Keratinocyte (primary cell): ENCODE measurements around the gene ARHGAP1. TPM values are rescaled to one million over a fixed set of nuclear protein-coding genes. Genes with fewer than 3 reads are reported as not detected.

Experiments used
- DNase-seq: peaks from one replicate; pipeline ENCODE4 v3.0.0-alpha.2; 2011; ENCODE audit warnings: low read depth, missing footprints, low spot score
- FAIRE-seq: peaks from 2 replicates; lab custom pipeline; 2011; peaks lifted over from hg19 to GRCh38; lab: Jason Lieb, UNC
- H2AFZ ChIP-seq: 2 replicates; pipeline ENCODE4 v1.6.0; 2012; ENCODE audit warnings: low read length, control low read depth, inconsistent platforms; ENCODE audit not compliant: control insufficient read depth
- H3K27ac ChIP-seq: 2 replicates; pipeline ENCODE4 v1.5.1; 2011; ENCODE audit warnings: low read length; ENCODE audit not compliant: control insufficient read depth, insufficient read depth
- H3K27me3 ChIP-seq: 3 replicates; pipeline ENCODE4 v1.6.0; 2011; ENCODE audit warnings: low read length; ENCODE audit not compliant: control insufficient read depth, insufficient read depth; ENCODE audit errors: extremely low read depth
- H3K36me3 ChIP-seq, 2 experiments: 2 replicates in 1 of 2; 3 replicates in 1 of 2; pipeline ENCODE4 v1.5.1; 2011; ENCODE audit warnings: low read length in 2 of 2, mild to moderate bottlenecking in 1 of 2; ENCODE audit not compliant: control insufficient read depth in 2 of 2, insufficient read depth in 2 of 2; ENCODE audit errors: extremely low read depth in 1 of 2
- H3K4me1 ChIP-seq: 3 replicates; pipeline ENCODE4 v1.5.1; 2011; ENCODE audit warnings: low read length; ENCODE audit not compliant: control insufficient read depth, insufficient read depth; ENCODE audit errors: extremely low read depth
- H3K4me2 ChIP-seq: 3 replicates; pipeline ENCODE4 v1.6.0; 2011; ENCODE audit warnings: low read depth, low read length; ENCODE audit not compliant: control insufficient read depth, insufficient read depth; ENCODE audit errors: extremely low read depth
- H3K4me3 ChIP-seq, 3 experiments: fragments of 200-600 bp in 1 of 3; sonication (generic) in 1 of 3; 2 replicates in 2 of 3; 3 replicates in 1 of 3; pipeline ENCODE4 v1.5.1; 2011 to 2016; ENCODE audit warnings: low read length in 3 of 3, mild to moderate bottlenecking in 3 of 3, control low read depth in 2 of 3, inconsistent platforms in 1 of 3, low read depth in 1 of 3, mixed read lengths in 1 of 3, mixed run types in 1 of 3, moderate library complexity in 1 of 3; ENCODE audit not compliant: control insufficient read depth in 2 of 3, insufficient read depth in 2 of 3; ENCODE audit errors: extremely low read depth in 1 of 3
- H3K79me2 ChIP-seq: 2 replicates; pipeline ENCODE4 v1.6.0; 2012; ENCODE audit warnings: low read length; ENCODE audit not compliant: control insufficient read depth, insufficient read depth
- H3K9ac ChIP-seq: 3 replicates; pipeline ENCODE4 v1.6.0; 2011; ENCODE audit warnings: low read length; ENCODE audit not compliant: control insufficient read depth, insufficient read depth; ENCODE audit errors: extremely low read depth
- H3K9me1 ChIP-seq: 3 replicates; pipeline ENCODE4 v1.6.0; 2011; ENCODE audit warnings: low read length; ENCODE audit not compliant: control insufficient read depth, insufficient read depth; ENCODE audit errors: extremely low read depth
- H3K9me3 ChIP-seq: 2 replicates; pipeline ENCODE4 v1.5.1; 2012; ENCODE audit warnings: low read depth, low read length; ENCODE audit not compliant: control insufficient read depth
- H4K20me1 ChIP-seq: 3 replicates; pipeline ENCODE4 v1.6.0; 2011; ENCODE audit warnings: low read length; ENCODE audit not compliant: control insufficient read depth, insufficient read depth; ENCODE audit errors: extremely low read depth
- EZH2 ChIP-seq: IDR thresholded peaks from one replicate; pipeline ENCODE4 v1.6.1; 2012; ENCODE audit warnings: inconsistent platforms, mild to moderate bottlenecking, low read length, moderate library complexity
- dilution Hi-C: fragments of 300-500 bp; cut with MboI; formaldehyde crosslinking; loops from one replicate; pipeline ENCODE4 v1.7.0; 2020; ENCODE audit warnings: low sequenced_read_pairs; ENCODE audit not compliant: extremely low pct_ligation_motif_present
- polyA plus RNA-seq, 5 experiments: library from polyadenylated mRNA; depleted of rRNA in 3 of 5; stranded (reverse) in 3 of 5; stranded (forward) in 1 of 5; unstranded in 1 of 5; fragments of >200 nt; gene quantifications; 1 replicate in 1 of 5; 2 replicates in 3 of 5; 3 replicates in 1 of 5; pipeline versions ENCODE4 v1.2.1 to v1.2.3, GENCODE V29; 2011 to 2012; ENCODE audit warnings: missing spikeins in 2 of 5, low read depth in 1 of 5, low replicate concordance in 1 of 5
- TF ChIP-seq, protein P1 (sequence below), 3 experiments: IDR thresholded peaks in 1 of 3; conservative IDR thresholded peaks in 1 of 3; optimal IDR thresholded peaks in 1 of 3; 2 replicates in 2 of 3; 3 replicates in 1 of 3; pipeline versions ENCODE3 to v1.5.1; 2011; ENCODE audit warnings: low read length in 3 of 3, mild to moderate bottlenecking in 3 of 3, moderate library complexity in 2 of 3, control low read depth in 1 of 3, inconsistent platforms in 1 of 3; ENCODE audit not compliant: insufficient read depth in 2 of 3; ENCODE audit errors: extremely low read depth in 1 of 3

The ARHGAP1 gene
- polyA plus RNA-seq, 1 donor (not counting 4 experiments of a cell fraction or from before 2014, with no cell fraction given): 19.5 TPM

- no peaks in the 10 kb centered on the region for H3K9me3 ChIP-seq
- H3K79me2 ChIP-seq: no peaks in the 10 kb centered on the region
- dilution Hi-C loops: no loop called here
- TF ChIP-seq EZH2: no peak
- TF ChIP-seq, protein P1, sequence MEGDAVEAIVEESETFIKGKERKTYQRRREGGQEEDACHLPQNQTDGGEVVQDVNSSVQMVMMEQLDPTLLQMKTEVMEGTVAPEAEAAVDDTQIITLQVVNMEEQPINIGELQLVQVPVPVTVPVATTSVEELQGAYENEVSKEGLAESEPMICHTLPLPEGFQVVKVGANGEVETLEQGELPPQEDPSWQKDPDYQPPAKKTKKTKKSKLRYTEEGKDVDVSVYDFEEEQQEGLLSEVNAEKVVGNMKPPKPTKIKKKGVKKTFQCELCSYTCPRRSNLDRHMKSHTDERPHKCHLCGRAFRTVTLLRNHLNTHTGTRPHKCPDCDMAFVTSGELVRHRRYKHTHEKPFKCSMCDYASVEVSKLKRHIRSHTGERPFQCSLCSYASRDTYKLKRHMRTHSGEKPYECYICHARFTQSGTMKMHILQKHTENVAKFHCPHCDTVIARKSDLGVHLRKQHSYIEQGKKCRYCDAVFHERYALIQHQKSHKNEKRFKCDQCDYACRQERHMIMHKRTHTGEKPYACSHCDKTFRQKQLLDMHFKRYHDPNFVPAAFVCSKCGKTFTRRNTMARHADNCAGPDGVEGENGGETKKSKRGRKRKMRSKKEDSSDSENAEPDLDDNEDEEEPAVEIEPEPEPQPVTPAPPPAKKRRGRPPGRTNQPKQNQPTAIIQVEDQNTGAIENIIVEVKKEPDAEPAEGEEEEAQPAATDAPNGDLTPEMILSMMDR (optimal IDR thresholded peaks at IDR 0.05 in 1 of 3, IDR thresholded peaks at IDR 0.05 in 1 of 3, conservative IDR thresholded peaks at IDR 0.05 in 1 of 3; ENCODE audit: extremely low read depth in 1 of 3, insufficient read depth in 2 of 3, low read length in 3 of 3): no peak
- H3K4me2 ChIP-seq: no peak overlapping the region
- FAIRE-seq (no peak), DNase-seq (no peak)
- peaks cover 39 to 63% of the 10 kb centered on the region in 2 experiments for H3K36me3 ChIP-seq
- H3K27ac ChIP-seq: no peak overlapping the region
- H2AFZ ChIP-seq: no peak overlapping the region
- H3K4me3 ChIP-seq: no peak overlapping the region
- no peaks in the 10 kb centered on the region for H3K9me1 ChIP-seq
- H3K4me1 ChIP-seq: no peaks in the 10 kb centered on the region
- H3K9ac ChIP-seq: no peak overlapping the region
- no peaks in the 10 kb centered on the region for H4K20me1 ChIP-seq
- H3K27me3 ChIP-seq: no peaks in the 10 kb centered on the region
Observed at GRCh38 chr11:46745995-46746394, 45.6 kb upstream of the ARHGAP1 start.

DNA sequence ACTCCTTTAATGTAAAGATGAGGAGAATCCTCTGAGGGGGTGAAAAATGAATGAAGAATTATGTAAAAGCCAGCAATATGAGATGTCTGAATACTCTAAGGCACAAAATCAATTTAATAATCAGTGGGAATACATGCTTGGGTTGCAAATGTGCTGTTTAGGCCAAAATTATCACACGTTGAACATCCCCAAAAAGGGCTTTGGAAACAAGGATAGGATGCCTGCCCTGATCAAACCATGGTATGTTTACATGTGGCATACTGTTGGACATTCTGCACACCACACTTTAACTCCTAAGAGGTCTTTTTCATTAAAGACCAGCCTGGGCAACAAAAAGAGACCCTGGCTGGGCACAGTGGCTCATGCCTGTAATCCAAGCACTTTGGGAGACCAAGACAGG, 44.9 kb upstream of the ARHGAP1 start:
- no peak overlapping the region for H2AFZ ChIP-seq
- no peaks in the 10 kb centered on the region for H3K27me3 ChIP-seq
- dilution Hi-C loops: no loop called here
- no peak overlapping the region for H3K4me2 ChIP-seq
- FAIRE-seq (no peak), DNase-seq (no peak)
- TF ChIP-seq, protein P1 (optimal IDR thresholded peaks at IDR 0.05 in 1 of 3, IDR thresholded peaks at IDR 0.05 in 1 of 3, conservative IDR thresholded peaks at IDR 0.05 in 1 of 3; ENCODE audit: extremely low read depth in 1 of 3, insufficient read depth in 2 of 3, low read length in 3 of 3): no peak
- no peak for TF ChIP-seq EZH2
- H4K20me1 ChIP-seq: no peaks in the 10 kb centered on the region
- no peak overlapping the region for H3K27ac ChIP-seq
- H3K79me2 ChIP-seq: no peaks in the 10 kb centered on the region
- H3K9me1 ChIP-seq: no peaks in the 10 kb centered on the region
- H3K36me3 ChIP-seq: peaks cover 33 to 56% of the 10 kb centered on the region in 2 experiments
- no peak overlapping the region for H3K4me3 ChIP-seq
- no peaks in the 10 kb centered on the region for H3K9me3 ChIP-seq
- no peak overlapping the region for H3K9ac ChIP-seq
- H3K4me1 ChIP-seq: no peaks in the 10 kb centered on the region
